HG03108 (cell line): ENCODE results near the gene TSC2.

Experiments
- ATAC-seq: cut with Tn5 transposase; IDR thresholded peaks from one replicate; pipeline ENCODE4 v1.9.1; 2021; ENCODE audit warnings: moderate library complexity; ENCODE audit not compliant: unreplicated experiment

TSC2 gene

DNA sequence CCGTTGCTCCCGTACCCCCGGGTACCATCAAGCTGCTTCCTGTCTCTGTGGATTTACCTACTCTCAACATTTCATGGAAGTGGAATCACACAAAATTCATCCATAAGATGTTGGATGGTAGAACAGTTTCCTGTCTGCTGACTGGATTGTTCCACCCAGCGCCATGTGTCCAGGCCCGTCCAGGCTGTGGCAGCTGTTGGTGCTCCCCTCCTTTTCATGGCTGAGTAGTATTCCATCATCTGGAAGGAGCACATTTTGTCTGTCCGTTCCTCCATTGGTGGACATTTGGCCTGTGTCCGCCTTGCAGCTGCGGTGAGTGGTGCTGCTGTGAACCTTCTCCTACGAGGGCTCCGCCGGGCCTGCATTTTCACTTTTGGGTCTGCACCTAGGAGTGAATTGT, 18.4 kb downstream of the TSC2 start:
- ATAC-seq = no peak

DNA sequence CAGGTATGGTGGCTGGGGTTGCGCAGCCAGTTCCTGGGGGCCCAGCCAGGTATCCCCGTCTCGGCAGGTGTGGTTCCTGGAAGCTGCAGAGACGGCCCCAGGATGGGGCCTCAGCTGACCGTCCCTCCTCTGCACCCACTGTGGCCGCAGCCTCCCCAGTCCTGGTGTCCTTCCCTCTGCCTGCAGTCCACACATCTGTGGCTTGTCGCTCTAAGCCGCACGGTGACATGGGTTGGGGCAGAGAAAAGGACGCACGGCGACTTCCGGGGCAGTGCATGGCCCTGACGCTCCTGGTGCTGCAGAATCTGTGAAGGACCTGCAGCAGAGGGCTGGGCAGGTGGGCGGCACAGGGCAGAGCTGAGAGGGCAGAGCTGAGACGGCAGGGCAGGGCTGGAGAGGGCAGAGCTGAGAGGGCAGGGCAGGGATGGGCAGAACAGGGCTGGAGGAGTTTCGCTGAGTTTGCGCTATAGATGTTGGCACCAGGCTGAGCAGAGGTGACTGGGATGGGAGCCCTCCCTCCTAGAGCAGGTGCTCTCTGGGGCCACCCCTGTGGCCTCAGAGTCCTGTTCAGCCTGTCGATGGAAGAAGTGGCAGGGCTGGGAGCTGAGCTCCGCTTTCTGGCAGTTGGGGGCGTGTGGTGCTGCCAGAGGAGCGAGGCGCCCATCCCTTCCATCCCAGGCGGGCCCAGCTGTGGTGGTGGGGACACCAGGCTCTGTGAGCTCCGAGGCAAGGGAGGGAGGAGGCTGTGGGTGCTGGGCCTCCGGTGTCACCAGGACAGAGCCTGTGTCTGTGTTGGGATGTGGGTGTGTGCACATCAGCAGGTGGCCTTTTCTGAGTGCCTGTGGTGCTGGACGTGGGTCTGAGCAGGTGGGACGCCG, 23.0 kb downstream of the TSC2 start:
- ATAC-seq = no peak

DNA sequence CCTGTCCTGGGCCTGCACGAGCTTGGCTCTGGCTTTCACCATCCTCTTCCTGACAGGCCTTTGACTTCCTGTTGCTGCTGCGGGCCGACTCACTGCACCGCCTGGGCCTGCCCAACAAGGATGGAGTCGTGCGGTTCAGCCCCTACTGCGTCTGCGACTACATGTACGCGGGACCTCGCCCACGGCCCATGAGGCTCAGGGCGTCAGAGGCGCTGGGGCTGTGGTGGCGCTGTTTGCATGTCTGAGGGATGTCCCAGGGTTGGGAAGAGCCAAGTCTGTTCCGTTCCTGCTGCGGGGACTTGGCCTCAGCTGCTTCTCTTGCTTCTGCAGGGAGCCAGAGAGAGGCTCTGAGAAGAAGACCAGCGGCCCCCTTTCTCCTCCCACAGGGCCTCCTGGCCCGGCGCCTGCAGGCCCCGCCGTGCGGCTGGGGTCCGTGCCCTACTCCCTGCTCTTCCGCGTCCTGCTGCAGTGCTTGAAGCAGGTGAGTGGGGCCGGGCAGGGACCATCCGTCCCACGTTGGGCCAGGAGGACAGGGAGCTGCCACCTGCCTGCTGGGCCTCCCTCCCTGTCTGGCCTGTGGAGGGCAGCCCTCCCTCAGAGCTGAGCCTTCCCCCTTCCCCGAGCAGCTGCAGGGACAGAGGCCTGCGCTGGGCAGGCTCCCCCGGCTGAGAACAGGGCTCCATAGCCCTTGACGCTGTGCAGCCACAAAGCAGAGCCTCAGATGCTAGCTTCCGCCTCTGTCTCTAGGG, 23.8 kb downstream of the TSC2 start:
- no peak for ATAC-seq

DNA sequence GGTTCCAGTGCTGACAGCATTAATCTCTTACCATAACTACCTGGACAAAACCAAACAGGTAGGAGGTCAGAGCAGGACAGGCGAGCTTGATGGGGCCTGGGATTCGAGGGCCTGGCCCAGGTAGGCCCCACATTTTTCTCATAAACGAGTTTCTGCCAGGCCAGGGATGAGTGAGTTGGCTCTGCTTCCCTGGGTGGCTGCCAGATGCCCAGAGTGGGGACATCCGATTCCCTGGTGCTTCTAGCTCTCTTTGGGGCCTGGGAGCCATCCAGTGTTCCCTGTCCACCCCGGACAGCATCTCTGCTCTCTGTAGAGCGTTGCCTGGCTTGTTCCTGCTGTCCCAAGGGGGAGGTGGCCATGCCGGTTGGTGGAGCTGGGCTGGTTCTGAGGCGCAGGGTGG, 25.1 kb downstream of the TSC2 start:
- ATAC-seq = no peak

DNA sequence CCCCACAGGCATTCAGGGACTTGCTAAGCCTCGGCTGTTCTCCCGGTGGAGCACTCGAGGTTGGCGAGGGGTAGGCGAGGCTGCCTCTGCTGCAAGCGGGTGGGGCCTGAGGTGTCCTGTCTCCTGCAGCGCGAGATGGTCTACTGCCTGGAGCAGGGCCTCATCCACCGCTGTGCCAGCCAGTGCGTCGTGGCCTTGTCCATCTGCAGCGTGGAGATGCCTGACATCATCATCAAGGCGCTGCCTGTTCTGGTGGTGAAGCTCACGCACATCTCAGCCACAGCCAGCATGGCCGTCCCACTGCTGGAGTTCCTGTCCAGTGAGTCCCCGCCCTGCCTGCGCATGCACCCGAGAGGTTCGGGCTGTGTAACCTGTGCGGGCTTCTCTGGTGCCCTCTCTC, 26.3 kb downstream of the TSC2 start:
- ATAC-seq = no peak

DNA sequence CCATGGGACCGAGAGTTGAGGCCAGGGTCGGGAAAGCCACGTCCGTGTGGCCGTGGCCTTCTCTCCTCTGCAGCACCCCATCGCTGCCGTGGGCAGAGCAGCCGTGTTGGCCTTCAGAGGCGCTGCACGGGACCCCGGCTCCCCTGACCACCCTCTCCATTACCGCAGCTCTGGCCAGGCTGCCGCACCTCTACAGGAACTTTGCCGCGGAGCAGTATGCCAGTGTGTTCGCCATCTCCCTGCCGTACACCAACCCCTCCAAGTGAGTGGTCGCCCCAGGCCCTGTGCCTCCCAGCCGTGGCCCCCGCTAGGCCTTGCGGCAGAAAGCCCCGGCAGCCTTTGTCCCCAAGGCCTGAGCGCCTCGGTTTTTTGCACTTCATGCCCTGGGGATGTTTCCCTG, 27.8 kb downstream of the TSC2 start:
- ATAC-seq = no peak

DNA sequence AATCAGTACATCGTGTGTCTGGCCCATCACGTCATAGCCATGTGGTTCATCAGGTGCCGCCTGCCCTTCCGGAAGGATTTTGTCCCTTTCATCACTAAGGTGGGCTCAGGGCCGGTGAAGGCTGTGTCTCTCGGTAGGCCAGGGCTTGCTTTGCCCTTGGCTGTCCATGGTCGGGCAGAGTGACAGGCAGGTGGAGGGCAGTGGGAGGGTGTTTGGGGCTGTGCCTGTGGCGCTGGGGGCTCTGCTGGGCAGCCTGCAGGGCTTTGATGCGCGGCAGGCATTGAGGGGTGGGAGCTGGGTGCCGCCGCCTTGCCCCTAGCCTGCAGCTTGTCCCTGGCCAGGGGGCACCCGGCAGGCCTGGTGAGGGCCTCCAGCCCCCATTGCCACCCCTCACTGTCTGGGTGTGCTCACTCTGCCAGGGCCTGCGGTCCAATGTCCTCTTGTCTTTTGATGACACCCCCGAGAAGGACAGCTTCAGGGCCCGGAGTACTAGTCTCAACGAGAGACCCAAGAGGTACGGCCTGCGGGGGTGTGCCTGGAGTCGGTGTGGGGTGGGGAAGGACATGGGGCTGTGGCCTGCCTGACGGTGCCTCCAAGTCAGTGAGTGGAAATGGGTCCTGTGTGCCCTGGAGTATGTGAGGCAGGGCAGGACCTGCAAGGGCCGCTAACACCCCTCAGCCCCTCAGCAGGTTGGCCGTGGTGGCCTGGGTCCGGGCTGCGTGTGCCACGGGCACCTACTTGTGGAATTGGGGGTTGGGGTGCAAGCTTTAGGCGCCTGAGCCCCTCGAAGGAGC, 28.5 kb downstream of the TSC2 start:
- ATAC-seq = no peak

DNA sequence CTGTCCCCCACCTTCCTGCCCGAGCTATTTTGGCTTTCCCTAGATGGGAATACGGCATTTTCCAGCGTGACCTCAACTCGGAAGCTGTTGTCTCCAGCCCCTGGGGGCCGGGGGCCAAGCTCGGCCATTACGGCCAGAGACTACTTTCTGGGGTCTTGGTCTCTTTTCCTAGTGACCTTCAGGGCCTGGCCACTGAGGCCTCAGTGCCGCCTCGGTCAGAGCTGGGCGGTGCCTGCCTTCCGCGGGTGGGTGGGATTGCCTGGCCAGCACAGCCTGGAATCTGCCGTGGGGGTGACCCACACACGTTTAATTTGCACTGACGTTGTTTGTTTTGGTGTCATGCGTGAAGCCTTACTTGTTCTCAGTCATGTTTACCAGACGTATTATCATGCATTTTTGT, 29.2 kb downstream of the TSC2 start:
- ATAC-seq = no peak

DNA sequence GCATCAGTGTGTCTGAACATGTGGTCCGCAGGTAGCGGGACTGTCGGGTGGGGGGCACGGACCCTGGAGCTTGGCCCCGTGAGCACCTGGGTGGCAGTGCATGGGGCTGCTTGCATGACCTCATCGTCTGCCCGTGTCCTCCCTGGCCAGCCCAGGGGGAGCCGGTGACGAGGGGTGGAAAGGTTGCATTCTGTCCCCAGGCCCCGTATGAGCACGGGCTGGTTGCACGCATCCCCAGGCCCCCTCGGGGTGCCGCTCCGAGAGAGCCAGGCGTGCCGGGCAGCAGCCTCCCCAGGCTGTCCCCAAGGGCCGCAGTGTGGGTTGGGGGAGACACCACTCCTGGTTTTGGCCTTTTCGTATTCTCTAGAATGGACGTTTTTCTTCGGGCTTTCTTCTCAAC, 29.9 kb downstream of the TSC2 start:
- ATAC-seq = no peak

DNA sequence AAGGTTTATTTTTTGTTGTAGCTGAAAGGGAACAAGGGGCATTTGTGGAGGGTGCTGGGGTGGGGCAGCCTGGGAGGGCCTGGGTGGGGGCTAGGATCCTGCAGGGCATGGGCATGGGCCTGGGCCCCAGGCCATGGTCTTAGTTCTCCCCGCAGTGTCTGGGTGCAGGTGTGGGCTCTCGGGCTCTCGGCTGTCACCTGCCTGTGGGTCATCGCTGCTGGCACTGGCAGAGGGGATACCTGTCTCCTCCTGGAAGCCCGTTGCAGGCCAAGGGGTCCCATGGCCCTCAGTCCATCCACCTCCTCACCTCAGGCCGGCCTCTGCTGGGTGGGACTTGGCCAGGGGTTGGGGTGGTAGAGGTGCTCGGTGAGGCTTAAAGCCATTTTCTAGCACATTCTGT, 30.3 kb downstream of the TSC2 start:
- no peak for ATAC-seq

DNA sequence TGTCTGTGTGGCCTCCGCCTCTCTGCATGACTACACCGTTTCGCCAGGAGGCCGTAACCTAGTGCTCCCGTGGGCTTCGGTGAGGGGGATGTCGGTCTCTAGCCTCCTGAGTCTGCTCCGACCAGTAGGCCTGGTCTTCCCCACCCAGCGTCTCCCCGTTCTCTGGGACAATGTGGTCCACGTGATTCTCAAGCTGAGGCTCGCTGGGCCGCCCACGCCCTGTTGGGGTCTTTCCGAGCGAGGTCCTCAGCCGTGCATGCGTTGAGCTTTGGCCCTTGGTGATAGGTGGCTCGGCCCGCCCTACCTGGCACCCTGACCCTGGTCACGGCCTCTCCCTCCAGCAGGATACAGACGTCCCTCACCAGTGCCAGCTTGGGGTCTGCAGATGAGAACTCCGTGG, 30.9 kb downstream of the TSC2 start:
- no peak for ATAC-seq

DNA sequence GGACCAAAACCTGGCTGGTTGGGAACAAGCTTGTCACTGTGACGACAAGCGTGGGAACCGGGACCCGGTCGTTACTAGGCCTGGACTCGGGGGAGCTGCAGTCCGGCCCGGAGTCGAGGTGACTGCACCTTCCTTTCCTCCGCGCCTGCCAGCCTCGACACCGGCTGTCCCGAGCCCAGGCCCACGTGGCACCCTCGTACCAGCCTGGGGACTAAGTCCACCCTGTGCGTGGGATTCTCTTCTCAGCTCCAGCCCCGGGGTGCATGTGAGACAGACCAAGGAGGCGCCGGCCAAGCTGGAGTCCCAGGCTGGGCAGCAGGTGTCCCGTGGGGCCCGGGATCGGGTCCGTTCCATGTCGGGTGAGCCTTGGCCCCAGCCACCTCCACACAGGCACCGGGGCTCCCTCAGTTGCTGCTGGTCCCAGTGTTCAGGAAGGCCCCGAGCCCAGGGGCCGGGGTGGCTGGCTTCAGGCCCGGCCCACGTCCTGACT, 31.6 kb downstream of the TSC2 start:
- no peak for ATAC-seq

DNA sequence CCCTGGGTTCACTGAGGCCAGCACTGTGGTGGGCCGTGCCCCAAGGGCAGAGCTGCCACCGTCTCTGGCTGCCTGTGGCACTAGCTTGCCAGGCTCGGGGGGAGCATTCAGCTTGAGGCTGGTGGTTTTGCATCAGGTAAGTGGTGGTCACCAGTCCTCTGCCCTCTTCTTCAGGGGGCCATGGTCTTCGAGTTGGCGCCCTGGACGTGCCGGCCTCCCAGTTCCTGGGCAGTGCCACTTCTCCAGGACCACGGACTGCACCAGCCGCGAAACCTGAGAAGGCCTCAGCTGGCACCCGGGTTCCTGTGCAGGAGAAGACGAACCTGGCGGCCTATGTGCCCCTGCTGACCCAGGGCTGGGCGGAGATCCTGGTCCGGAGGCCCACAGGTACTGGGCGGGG, 32.2 kb downstream of the TSC2 start:
- ATAC-seq = no peak

DNA sequence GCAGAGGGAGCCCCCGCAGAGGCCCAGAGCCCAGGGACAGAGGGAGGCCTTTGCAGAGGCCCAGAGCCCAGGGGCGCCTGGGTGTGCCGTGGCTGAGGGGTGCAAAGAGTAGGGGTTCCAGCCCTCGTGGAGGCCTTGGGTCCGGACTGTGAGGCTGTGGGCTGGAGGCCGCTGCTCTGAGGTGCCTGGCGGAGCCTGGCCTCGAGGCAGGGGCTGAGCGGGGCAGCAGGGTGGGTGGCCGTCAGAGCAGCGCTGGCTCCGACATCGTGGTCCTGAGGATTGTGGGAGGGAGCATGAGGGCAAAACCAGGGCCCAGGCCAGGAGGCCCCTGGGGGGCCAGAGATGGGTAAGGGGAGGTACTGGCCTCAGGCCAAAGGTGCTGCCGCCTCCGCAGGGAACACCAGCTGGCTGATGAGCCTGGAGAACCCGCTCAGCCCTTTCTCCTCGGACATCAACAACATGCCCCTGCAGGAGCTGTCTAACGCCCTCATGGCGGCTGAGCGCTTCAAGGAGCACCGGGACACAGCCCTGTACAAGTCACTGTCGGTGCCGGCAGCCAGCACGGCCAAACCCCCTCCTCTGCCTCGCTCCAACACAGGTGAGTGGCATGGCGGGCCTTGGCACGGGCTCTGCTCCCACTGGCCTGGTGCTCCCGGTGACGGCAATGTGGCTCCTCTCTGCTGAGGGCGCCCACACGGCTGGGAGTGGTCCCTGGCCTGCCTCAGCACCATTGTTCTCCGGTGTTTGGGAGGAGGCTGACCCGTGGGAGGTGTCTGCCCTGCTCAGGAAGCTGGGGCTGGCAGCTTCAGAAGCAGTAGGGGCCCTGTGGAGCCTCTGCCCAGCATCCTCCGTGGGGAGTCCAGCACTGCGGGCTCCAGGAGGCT, 33.7 kb downstream of the TSC2 start:
- ATAC-seq = no peak

DNA sequence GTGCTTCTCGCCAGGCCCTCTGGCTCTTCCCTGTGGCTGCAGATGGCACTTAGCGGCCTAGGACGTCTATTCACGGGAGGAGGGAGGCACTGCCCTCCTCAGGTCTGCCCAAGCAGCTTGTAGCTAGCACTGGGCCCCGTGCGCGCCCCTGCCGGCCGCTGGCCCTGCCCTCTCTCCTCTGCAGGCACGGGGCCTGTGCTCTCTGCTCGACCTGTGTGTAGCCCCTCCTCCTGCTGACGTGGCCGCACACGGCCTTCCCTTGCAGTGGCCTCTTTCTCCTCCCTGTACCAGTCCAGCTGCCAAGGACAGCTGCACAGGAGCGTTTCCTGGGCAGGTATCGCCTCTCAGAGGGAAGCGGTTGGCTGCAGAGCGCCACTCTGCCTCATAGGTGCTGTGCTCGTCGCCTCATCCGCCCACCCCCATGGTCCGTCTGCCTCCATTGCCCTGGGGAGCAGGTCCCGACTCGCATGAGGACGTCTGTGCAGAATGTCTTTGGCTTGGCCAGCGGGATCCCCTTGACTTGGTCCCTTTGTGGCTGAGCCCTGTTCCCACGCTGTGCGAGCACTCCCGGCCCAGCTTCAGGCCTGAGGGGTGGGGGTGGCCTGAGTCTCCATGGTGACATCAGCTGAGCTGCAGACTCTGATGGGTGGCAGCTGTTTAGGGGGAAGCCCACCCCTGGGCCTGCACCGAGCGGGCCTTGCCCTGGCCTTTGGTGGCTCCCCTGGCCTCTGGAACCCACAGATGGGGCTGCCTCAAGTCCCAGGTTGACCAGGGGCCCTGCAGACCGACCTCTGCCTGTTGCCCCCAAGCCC, 34.6 kb downstream of the TSC2 start:
- no peak for ATAC-seq

DNA sequence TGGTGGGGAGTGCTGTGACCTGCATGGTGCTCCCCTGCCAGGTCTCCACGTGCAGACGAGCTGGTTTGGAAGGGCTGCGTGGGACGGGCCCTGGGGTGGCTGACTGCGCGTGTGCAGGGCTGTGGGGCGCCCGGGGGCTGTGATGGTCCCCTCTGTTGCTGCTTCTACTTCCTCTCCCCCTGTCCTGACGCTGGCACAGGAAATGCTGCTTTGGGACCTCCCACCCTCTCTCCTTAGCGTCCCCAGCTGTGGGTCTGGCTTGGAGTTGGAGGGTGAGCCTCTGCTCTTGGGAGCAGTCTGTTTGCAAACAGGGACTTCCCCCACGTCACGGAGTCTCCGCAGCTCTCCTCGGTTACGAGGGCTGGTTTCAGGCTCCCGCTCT, 35.2 kb downstream of the TSC2 start:
- no peak for ATAC-seq

DNA sequence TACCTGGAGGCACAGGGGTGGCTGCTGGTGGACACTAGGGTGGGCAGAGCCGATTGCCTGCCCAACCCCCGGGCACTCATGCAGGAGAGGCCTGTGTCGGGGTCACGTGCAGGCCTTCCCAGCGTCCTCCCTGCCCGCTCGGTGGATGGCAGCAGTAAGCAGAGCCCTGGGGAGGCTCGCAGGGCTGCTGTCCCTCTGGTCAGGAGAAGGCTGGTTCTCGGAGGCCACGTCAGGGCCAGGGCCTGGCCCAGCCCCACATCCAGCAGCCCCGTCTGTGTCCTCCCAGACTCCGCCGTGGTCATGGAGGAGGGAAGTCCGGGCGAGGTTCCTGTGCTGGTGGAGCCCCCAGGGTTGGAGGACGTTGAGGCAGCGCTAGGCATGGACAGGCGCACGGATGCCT, 35.6 kb downstream of the TSC2 start:
- no peak for ATAC-seq

DNA sequence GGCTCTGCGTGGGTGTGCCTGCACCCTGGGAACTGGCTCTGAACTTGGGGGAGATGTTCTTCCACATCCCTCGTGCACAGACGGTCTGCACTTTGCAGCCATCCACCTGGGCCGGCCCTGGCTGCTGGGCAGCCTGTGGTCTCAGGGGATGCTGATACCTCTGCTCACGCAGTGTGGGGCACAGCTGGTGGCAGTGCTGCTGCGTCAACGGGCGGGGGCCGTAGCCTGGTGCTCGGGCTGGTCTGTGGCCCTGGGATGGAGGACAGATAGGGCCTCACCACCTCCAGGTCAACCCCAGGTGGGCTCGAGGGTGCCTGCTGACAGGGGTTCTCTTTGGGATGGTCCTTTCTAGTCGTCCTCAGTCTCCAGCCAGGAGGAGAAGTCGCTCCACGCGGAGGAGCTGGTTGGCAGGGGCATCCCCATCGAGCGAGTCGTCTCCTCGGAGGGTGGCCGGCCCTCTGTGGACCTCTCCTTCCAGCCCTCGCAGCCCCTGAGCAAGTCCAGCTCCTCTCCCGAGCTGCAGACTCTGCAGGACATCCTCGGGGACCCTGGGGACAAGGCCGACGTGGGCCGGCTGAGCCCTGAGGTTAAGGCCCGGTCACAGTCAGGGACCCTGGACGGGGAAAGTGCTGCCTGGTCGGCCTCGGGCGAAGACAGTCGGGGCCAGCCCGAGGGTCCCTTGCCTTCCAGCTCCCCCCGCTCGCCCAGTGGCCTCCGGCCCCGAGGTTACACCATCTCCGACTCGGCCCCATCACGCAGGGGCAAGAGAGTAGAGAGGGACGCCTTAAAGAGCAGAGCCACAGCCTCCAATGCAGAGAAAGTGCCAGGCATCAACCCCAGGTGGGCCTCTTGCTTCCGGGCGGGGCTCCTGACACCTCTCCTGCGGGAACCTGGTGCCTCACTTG, 36.3 kb downstream of the TSC2 start:
- ATAC-seq = no peak
